CD4-positive, alpha-beta T cell treated with Interleukin-10 for 1 hour (primary cell): ENCODE data around the gene MED10.

Source experiments
- DNase-seq: peaks from one replicate; pipeline ENCODE4 v3.0.0-alpha.2; 2020

MED10 gene

DNA sequence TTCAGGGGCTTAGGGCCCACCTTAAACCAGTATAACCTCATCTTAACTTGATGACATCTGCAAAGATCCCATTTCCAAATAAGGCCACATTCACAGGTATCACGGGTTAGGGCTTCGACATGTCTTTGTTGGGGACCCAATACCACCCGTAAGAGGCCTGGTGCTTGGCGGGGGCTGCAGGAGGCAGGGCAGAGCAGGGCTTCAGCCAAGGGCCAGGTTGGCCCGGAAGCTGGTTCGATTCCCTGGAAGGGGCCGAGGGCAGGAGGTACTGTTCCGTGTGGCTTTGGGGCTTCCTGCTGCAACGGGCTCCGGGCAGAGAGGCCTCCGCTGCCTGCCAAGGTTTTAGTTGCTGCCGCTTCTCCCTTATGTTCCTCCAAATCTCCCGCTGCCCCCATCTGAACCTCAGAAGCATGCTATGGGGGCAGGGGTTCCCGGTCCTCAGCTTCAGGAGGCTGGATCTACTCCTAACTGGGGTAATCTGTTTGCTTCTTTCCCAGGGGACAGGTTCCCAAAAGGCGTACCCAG lies 29.8 kb downstream of the MED10 start:
- no peak for DNase-seq

DNA sequence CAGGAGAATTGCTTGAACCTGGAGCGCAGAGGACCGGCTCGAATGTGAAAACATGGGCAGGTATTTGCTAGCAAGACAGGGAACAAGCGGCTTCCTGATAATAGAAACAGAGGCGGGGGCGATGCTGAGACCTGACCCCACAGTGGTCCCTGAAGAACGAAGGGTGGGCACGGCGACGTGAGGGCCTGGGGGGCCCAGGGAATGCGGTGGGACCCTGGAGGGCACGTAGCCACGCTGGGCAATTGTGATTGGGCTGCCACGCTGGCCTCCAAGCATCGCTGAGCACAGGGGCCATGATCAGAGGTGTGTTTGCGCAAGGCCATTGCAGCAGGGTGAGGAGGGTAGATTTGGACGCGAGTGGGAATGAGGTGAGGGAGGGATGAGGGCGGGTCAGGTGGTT lies 30.7 kb downstream of the MED10 start:
- no peak for DNase-seq

DNA sequence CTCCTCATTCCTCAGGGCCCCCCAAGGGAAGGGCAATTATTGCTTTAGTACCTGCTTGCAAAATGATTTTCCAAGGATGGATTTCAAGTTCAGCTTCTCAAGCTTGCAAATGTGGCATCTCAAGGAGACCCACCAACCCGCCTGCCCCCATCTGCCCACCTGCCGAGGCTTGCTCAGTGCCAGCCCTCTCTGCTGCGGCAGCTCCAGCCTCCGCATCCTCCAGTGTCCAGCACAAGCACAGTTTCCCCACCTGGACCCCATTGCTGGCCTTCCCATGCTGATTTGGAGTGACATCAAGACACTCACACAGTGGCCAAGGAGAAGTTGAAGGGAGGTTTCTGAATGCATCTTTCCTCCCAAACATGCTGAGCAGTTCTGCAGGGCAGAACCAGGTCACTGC lies 31.2 kb downstream of the MED10 start:
- no peak for DNase-seq

DNA sequence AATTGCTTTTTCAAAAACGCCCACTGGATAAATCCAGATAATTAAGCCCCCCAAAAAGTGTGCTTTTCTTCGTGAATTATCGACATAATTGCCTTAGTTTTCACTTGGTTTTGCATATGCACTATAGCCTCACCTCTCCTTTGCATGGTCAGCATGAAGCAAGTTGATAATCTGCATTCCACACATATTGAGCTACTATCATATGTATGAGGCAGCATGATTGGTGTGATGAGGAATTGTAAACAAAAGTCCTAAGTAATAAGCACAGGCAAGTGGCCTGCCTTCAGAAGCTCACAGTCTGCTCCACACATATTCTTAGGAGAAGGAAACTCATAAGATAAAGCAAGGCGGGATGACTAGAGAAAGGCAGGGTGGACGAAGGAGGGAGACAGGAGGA lies 33.8 kb downstream of the MED10 start:
- no peak for DNase-seq

DNA sequence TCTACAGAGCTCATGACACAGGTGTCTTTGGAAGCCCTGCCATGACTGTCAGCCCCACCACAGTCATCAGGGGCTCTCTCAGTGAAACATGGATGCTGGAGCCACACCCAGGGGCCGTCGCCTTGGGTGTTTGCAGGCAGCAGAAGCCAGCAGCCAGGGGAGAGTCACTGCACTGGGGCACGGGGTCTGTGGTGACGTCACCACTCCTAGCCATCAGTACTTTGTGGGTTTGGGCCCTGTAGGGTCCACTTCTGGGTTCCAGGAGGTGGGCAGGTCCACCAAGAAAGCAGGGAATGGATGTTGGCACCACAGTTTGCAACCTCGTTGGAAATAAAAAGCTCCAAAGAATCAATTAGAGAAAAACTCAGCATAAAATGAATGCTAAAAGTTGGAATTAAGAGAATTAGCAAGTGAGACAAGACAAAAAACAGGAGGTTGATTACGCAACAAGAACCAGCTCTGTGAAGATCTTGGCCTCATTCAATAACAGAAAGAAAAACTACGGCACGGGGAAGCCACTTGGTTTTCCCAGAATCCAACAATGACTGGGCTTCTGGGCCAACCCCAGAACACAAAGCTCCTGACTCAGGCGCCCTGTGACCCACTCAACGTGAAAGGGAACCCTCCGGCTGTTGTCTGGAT lies 34.3 kb downstream of the MED10 start:
- no peak for DNase-seq

DNA sequence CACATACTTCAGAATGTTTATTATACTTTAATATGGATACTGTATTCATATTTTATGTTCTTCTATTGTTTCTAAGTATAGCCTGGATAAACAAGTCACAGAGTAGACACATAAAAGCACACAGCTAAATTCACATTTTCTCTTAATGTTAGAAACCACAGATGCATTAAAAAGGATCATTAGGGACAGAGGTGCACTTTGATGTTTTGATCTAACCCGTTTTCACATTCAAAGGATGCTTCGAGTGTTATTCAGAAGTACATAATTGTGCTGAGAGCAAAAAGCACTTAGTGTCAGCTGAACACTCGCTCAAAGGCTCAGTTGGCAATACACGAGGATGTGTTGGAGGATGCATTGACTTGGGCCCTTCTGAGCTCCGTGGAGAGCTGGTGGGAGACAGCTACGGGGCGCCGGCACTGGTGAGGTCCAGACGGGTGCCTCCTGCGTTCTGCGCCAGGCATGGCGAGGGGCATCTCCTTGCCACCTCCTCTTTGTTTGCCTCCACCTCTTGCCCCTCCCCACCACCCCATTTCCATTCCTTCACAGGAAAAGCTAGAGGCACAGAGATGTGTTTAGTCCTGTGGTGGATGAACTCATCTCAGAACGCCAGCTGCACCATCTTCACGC lies 35.5 kb downstream of the MED10 start:
- no peak for DNase-seq

DNA sequence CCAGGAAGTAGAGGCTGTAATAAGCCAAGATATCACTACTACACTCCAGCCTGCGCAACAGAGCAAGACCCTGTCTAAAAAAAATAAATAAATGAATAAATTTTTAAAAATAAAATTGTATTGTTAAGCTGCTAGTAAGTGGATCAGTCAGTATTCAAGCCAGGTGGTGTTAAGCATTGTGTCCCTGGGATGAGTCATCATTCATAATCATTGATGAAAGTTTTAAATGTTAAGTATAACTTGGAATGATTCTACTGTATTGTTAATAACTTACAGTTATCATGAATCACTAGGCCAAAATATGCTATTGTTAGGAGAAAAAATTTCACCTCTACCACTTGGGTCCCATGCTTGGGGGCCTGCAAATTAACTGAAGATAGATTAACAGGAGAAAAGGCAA lies 38.2 kb downstream of the MED10 start:
- no peak for DNase-seq

DNA sequence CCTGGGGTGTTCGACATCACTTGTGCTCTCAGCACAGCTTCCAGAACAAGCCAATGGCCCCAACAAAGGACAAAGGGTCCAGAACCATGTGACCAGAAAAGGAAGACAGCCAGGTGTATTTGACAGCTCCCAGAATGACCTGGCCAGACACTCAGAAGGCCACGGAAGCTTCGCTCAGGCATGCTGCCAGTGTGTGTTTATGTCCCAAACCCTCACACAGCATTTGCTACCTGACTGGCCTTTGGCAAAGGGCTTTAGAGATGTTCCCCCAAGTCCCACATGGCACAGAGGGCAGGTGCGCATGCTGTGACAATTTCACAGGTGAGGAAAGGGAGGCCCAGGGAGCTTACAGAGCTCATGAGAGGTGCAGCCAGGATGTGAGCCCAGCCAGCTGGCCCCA lies 39.5 kb downstream of the MED10 start:
- DNase-seq: no peak

DNA sequence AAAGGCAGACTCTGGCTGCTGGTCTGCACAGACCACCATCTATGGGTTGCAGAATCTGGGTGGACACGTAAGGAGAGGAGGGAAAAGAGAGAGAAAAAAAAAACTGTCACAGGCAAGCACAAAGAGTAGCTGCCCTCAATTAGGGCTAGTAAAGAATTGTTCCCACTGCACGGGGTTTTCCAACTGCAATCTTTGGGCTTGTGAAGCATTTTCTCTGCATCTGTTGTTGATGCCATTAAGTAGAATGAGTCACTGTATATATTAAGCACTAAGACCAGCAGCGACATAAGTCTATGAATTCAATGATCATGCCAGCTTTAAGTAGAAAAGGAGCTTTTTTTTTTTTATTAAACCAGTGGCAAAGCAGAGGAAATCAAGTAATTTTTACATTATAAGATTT lies 40.2 kb downstream of the MED10 start:
- DNase-seq: no peak

DNA sequence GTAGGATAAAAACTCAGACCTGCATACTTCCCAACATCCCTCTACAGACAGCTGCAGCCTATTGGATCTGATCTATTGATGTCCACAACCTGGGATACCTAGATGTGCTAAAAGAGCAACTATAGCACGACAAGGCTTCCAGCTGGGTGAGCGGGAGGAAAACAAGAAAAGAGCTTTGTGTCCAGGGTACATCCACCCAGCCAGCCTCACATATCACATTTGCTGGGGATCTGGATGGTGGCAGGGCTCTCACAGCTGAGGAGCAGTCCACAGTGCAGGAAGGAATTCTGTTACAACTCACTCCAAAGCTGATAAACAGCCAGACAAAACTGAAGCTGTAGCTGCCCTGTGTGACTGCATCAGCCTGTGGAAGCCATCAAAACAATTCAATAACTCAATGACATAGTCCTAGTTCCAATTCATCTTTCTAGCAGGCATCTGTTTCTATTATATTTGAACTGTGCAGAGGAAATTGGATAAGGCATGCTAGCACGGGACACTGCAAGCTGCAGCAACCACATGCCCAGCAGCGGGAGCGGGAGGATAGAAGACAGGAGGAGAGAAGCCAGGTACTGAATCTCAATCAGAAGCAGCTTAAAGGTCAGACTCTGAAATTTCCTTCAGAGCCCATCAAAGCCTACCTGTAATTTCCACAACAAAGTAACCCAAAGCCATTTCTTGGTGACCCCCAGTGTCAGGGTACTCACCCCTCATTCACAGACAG lies 45.0 kb downstream of the MED10 start:
- no peak for DNase-seq

DNA sequence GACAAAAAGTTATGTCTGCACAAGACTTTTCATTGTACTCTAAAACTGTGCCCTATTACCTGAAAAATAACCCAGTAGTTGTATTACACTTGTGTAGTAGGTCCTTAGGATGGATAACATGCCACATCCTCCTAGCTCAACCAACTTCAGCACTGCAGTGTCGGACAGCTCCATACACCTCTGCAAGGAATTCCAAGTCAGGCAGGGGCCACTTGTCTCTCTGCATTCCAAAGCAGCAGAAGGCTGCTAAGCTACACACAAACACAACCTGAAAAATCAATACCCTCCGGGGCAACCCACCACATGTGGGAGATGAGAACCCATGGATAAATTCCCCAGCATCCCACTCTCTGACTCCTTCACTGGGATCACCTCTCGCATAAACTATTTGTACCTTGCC lies 50.2 kb downstream of the MED10 start:
- DNase-seq: no peak

DNA sequence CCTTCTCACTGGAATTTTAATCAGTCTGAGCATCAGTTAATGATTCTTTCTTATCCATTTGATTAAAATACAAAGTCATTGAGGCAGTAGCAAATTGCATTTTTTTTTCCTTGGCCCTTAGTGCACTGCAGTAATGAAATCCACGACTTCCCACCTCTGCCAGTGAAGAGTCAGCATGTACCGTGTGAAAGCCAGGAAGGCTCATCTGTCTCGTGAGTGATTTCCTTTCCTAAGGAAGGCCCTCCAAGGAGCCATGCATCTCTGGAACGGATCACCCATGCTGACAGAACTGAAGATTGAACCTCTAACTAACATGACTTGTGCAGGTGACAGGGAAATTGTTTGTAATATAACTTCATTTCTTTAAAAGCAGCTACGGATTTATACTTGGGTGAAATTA lies 51.6 kb downstream of the MED10 start:
- DNase-seq: no peak

DNA sequence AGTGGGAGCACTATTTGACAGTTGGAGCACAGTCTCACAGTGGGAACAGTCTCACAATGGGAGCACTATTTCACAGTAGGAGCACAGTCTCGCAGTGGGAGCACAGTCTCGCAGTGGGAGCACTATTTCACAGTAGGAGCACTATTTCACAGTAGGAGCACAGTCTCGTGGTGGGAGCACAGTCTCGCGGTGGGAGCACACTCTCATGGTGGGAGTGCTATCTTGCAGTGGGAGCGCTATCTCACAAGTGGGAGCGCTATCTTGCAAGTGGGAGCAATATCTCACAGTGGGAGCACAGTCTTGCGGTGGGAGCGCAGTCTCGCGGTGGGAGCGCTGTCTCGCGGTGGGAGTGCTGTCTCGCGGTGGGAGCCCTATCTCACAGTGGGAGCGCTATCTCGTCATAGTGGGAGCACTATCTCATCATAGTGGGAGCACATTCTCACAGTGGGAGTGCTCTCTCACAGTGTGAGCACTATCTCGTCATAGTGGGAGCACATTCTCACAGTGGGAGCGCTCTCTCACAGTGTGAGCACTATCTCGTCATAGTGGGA lies 56.1 kb downstream of the MED10 start:
- DNase-seq: no peak
